Esophagus muscularis mucosa (tissue), 3 donors: ENCODE data around the gene EHD1.

Source experiments
- CTCF ChIP-seq, 3 experiments: fragments of 200-600 bp in 2 of 3; fragments of 450-650 bp in 1 of 3; sonication (generic) in 2 of 3; IDR thresholded peaks; one replicate each; pipeline ENCODE4 v1.5.1; 2017 to 2019; ENCODE audit warnings: antibody characterized with exemption in 3 of 3, mild to moderate bottlenecking in 2 of 3, moderate library complexity in 1 of 3
- POLR2AphosphoS5 ChIP-seq, 2 donors: sonication (generic); formaldehyde crosslinking; IDR thresholded peaks; one replicate each; pipeline ENCODE4 v1.6.1; 2017; ENCODE audit warnings: antibody characterized with exemption in 2 of 2

- no peak for TF ChIP-seq CTCF (IDR thresholded peaks at IDR 0.05)
- no peak for TF ChIP-seq POLR2AphosphoS5 (IDR thresholded peaks at IDR 0.05)
Observed at GRCh38 chr11:64827451-64827839, 51.0 kb downstream of the EHD1 start.
